HUES6 (cell line): ENCODE measurements around the gene PZP.
"Not testable (repeated sequence)": the region's sequence is repeated elsewhere in the genome, so short reads cannot be mapped to it uniquely, and the experiment has no call there.

Experiments
- H3K27ac ChIP-seq: 2 replicates; pipeline ENCODE4 v1.7.0; 2013; ENCODE audit warnings: low read depth, mild to moderate bottlenecking, low read length, inconsistent platforms
- H3K27me3 ChIP-seq: 2 replicates; pipeline ENCODE4 v1.6.1; 2013; ENCODE audit warnings: low read length; ENCODE audit not compliant: control insufficient read depth, insufficient read depth
- H3K36me3 ChIP-seq: 2 replicates; pipeline ENCODE4 v1.6.1; 2013; ENCODE audit warnings: low read length; ENCODE audit not compliant: control insufficient read depth, insufficient read depth
- H3K4me1 ChIP-seq: 2 replicates; pipeline ENCODE4 v1.6.1; 2013; ENCODE audit warnings: low read length; ENCODE audit not compliant: control insufficient read depth, insufficient read depth
- H3K4me3 ChIP-seq: 2 replicates; pipeline ENCODE4 v1.5.1; 2013; ENCODE audit warnings: low read depth, low read length
- H3K9ac ChIP-seq: one replicate; pipeline ENCODE4 v1.6.1; 2013; ENCODE audit warnings: mild to moderate bottlenecking, low read length
- H3K9me3 ChIP-seq: 2 replicates; pipeline ENCODE4 v1.6.1; 2013; ENCODE audit warnings: low read depth, low read length; ENCODE audit not compliant: control insufficient read depth, insufficient read depth

The PZP gene

DNA sequence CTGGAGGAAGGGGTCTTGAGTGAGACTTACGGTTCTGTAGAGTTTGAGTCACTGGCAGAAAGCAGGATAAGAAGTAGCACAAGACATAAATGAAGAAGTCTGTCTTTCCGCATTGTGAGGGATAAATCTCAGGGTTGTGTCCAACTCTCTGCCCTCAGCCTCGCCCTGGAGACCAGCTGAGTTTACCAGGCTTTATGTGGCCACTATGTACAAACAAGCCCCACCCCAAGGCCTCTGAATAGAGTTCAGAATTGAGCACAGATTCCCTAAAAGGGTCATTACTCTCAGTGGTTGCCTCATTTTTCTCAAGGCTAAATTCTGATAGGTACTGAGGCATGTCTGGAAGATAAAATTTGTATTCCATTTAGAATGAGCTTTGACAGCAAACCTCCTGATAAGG lies at the start of gene PZP:
Gene PZP, minus strand, starts transcription at position 167 of the 400 bp plus-strand sequence. Its CDS starts 54 bp downstream, at position 113.
- Histone ChIP-seq H3K4me3 (no peak within 1 kb of the TSS), H3K9me3 (no peaks in the 10 kb centered on the region), H3K36me3 (no peaks in the 10 kb centered on the region)

DNA sequence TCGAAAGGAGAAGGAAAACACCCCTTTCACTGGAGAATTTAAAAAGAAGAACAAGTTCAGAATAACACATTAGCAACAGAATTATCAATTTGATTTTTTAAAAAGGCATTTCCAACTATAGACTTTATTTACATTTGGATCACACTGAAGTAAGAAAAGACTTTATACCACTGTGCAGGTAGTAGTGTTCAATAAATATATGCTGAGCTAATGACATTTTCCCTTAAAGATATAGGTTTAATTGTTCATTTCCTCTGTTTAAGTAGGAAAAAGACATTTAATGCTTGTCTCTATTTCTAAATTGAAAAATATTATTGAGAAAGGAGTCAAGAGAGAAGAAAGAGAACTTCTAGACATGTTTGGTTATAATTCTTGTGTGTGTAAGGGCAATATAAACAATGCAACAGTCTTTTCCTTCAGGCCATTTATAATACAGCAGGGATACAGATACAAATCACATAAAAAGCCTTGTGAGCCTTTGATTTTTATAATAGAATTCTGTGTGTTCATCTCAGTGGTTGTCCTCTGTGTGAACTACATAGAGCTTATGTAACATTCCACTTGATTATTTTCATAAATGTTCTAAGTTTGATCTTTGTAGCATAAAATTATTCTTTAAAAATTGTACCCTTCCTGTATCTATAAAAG lies 48.7 kb upstream of the PZP start:
- Histone ChIP-seq H3K36me3 (no peaks in the 10 kb centered on the region), H3K4me1 (peaks cover 20% of the 10 kb centered on the region), H3K4me3 (no peak overlapping the region), H3K9me3 (no peaks in the 10 kb centered on the region), H3K27ac (no peak overlapping the region), H3K9ac (no peak overlapping the region), H3K27me3 (no peaks in the 10 kb centered on the region)

More for the DNA sequence above, at the start of gene PZP:
- H3K27ac ChIP-seq = no peak within 1 kb of the TSS
- H3K4me1 ChIP-seq = no peaks in the 10 kb centered on the region
- H3K9ac ChIP-seq = no peak within 1 kb of the TSS
- no peaks in the 10 kb centered on the region for H3K27me3 ChIP-seq

DNA sequence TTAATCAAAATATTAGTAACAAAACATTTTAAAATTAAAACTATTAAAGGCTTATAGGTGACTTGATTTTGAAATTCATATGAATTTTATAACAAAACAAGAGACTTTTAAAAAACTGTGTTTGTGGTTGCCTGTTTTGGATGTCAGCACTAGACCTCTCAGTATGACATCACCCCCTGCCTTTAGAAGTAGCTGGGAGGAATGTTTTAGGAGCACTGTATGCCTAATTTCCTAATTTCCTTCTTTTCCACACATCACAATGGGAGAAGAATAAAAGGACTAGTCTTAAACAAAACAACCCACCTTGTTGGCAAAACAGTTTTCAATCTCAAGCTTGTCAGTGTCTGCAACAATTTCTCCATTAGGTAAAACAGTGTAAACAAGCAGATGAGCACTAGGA lies 48.1 kb upstream of the PZP start:
- H3K9me3 ChIP-seq = no peaks in the 10 kb centered on the region
- H3K4me1 ChIP-seq = peaks cover 20% of the 10 kb centered on the region
- H3K27me3 ChIP-seq = no peaks in the 10 kb centered on the region
- no peak overlapping the region for H3K4me3 ChIP-seq
- no peak overlapping the region for H3K27ac ChIP-seq
- H3K9ac ChIP-seq = no peak overlapping the region
- no peaks in the 10 kb centered on the region for H3K36me3 ChIP-seq

DNA sequence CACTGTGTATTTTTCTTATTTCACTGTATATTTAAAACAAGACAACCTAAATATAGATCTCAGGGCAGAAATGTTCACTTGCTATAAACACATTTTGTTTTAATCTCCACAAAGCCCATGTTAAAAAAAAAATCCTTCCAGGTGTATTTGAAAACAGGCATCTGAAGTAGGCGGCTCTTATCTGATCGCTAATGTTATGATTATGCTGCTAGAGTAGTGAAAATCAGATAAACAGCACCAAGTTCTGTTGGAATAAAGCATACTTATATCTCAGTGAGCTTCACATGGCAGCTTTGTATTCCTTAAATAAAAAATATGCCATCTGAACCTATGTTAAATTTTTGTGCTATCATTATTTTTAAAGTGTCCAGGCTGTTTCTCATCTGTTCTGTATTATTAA lies 47.6 kb upstream of the PZP start:
- no peak overlapping the region for H3K4me3 ChIP-seq
- H3K9ac ChIP-seq = no peak overlapping the region
- H3K9me3 ChIP-seq = no peaks in the 10 kb centered on the region
- no peaks in the 10 kb centered on the region for H3K27me3 ChIP-seq
- H3K36me3 ChIP-seq = no peaks in the 10 kb centered on the region
- H3K27ac ChIP-seq = no peak overlapping the region
- H3K4me1 ChIP-seq = peaks cover 20% of the 10 kb centered on the region

DNA sequence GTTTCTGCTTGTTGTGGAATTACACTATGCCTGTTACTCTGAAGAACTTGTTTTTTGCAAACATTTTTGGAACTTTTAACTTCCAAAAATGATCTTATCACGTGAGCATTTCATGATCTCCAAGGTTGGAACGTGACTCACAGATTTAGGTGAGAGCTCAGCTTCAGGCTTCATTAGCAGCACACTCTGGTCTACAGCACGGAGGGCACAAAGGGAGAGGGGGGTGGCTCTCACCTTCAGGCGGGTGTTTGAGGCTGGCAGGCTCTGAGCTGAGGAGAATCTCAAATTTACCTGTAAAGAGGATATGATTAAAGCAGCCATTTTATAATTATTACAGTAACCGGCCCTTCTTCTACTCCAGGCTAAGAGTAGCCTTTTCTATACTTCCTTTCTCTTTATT lies 45.3 kb upstream of the PZP start:
- H3K9me3 ChIP-seq = no peaks in the 10 kb centered on the region

DNA sequence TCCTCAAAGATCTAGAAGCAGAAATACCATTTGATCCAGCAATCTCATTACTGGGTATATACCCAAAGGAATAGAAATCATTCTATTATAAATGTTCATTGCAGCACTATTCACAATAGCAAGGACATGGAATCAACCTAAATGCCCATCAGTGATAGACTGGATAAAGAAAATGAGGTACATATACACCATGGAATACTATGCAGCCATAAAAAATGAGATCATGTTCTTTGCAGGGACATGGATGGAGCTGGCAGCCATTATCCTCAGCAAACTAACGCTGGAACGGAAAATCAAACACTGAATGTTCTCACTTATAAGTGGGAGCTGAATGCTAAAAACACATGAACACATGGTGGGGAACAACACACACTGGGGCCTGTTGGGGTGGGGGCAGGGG lies 44.6 kb upstream of the PZP start:
- H3K9ac ChIP-seq, H3K27me3 ChIP-seq, H3K27ac ChIP-seq, H3K4me3 ChIP-seq, H3K9me3 ChIP-seq, H3K36me3 ChIP-seq: not testable (repeated sequence)
- H3K4me1 ChIP-seq = peaks cover 20% of the 10 kb centered on the region

More for the DNA sequence above, 45.3 kb upstream of the PZP start:
- Histone ChIP-seq H3K9ac (no peak overlapping the region), H3K4me1 (peaks cover 20% of the 10 kb centered on the region), H3K4me3 (no peak overlapping the region), H3K36me3 (no peaks in the 10 kb centered on the region), H3K27ac (no peak overlapping the region), H3K27me3 (no peaks in the 10 kb centered on the region)

DNA sequence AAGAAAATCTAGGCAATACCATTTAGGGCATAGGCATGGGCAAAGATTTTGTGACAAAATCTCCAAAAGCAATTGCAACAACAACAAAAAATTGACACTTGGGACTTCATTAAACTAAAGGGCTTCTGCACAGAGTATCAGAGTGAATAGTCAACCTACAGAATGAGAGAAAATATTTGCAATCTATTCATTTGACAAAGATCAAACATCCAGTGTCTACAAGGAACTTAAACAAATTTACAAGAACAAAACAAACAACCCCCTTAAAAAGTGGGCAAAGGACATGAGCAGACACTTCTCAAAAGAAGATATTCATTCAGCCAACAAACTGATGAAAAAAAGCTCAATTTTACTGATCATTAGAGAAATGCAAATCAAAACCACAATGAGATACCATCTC lies 44.1 kb upstream of the PZP start:
- Histone ChIP-seq H3K9ac (no peak overlapping the region), H3K4me3 (no peak overlapping the region), H3K27me3 (no peaks in the 10 kb centered on the region), H3K36me3 (no peaks in the 10 kb centered on the region), H3K9me3 (no peaks in the 10 kb centered on the region), H3K4me1 (peaks cover 20% of the 10 kb centered on the region), H3K27ac (no peak overlapping the region)

DNA sequence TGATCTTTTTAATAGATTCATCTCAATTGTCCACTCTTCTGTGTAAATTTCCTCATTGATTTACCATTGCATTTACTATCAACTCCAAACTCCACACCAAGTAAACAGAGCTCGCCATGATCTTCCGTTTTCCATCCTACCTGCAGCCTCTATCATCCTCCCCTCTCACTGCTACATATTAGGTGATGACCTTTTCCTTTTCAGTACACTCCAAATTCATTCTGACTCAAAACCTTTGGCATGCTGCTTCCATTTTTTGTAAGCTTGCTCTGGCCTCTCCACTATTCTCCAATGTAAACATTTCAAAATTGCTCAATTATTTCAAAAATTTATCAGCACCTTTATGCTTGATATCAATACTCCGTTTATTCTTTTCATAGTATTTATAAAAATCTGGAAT lies 40.2 kb upstream of the PZP start:
- no peak overlapping the region for H3K27ac ChIP-seq
- H3K36me3 ChIP-seq = no peaks in the 10 kb centered on the region
- H3K4me1 ChIP-seq = 0 out of 2 replicates have a peak, but pooled peaks cover 2% of the 10 kb centered on the region
- no peaks in the 10 kb centered on the region for H3K27me3 ChIP-seq
- H3K9me3 ChIP-seq = no peaks in the 10 kb centered on the region
- no peak overlapping the region for H3K9ac ChIP-seq
- no peak overlapping the region for H3K4me3 ChIP-seq

DNA sequence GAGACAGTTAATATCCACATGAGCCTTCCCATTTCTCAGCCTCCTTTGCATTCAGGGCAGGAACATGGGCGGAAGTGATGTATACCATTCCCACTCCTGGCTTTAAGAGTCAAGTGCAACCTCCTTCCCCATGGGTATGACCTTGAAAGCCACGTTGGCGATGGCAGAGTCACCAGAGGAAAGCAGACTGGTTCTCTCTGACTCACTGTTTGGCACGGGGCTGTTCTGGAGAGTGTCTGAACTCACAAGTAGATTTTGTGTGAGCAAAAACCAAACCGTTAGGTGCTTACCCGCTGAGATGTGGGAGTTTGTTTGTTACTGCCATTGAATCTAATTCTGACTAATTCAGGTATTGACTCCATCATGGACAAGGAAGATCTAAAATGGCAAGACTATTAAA lies 36.7 kb upstream of the PZP start:
- no peak overlapping the region for H3K9ac ChIP-seq
- H3K4me3 ChIP-seq = no peak overlapping the region
- no peaks in the 10 kb centered on the region for H3K27me3 ChIP-seq
- H3K36me3 ChIP-seq = no peaks in the 10 kb centered on the region
- H3K9me3 ChIP-seq = no peaks in the 10 kb centered on the region
- H3K27ac ChIP-seq = no peak overlapping the region
- H3K4me1 ChIP-seq = no peaks in the 10 kb centered on the region

DNA sequence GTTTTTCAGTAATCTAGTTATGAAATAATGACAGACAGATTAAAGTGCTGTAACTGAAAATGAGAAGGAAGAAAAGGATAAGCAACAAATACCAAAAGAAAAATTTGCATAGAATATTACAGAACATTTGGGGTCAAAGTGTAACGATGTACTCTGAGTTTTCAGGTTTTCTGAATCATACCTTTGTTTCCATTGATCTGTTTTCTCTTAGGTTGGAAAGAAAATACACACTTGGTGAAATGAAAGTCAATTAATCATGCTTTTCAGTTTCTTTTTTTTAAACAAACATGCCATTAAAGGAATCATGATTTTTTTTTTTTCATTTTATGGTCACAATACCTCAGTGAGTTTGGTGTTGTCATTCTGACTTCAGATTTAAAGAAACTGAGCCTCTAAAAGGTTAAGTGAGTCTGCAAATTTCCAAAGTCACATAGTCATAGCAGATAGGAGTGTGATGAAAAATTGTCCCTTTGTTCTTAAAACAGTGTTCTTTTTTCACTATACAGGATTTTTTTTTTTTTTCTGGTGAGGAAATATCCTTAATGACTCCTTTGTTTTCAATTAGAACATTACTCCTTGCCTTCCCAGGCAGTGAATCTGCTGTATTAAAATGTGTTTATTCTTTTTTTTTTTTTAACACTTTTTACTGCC lies 35.9 kb upstream of the PZP start:
- Histone ChIP-seq H3K27ac (no peak overlapping the region), H3K4me1 (no peaks in the 10 kb centered on the region), H3K27me3 (no peaks in the 10 kb centered on the region), H3K4me3 (no peak overlapping the region), H3K9me3 (no peaks in the 10 kb centered on the region), H3K36me3 (no peaks in the 10 kb centered on the region), H3K9ac (no peak overlapping the region)

DNA sequence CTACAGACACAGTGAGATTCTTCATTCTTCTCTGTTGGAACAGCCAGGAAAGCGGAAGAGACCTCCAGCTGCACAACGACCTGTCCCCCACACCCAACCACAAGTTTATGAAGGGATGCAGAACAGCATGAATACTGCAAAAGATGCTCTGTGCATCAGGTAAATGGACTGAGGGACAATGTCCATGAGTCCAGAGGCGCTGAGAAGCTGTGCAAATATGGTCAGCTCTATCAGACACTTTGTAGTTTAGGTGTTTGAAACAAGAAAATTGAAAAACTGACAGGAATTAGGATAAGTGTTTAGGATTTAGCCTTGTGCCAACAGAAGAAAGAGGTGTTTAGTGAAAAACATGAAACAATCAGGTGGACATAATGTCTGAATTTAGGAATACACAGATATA lies 33.1 kb upstream of the PZP start:
- H3K4me3 ChIP-seq = no peak overlapping the region
- H3K9ac ChIP-seq = no peak overlapping the region
- no peak overlapping the region for H3K27ac ChIP-seq
- no peaks in the 10 kb centered on the region for H3K4me1 ChIP-seq
- no peaks in the 10 kb centered on the region for H3K36me3 ChIP-seq
- H3K9me3 ChIP-seq = no peaks in the 10 kb centered on the region
- no peaks in the 10 kb centered on the region for H3K27me3 ChIP-seq
